ENCODE data around the gene DNAJB11.

DNA sequence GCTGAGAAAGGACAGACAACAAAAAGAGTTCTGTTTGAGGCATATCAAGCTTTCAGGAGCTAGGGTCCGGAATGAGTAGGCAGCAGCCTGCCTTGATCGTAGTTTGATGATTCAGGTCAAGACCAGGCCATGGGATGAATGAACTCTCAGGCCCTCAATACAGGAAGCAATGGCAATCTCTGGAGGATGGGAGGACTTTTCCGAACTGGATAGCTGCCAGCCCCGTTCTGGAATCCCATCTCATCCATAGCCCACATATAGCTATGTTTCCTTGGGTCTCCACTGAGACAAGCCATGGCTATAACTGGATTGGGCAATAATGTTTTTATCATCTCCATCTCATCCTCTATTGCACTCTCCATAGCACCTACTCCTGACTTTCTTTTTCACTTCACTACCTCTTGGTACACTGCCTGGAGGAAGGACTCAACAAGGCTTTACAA, 55.1 kb downstream of the DNAJB11 start:
- TF ChIP-seq POLR2A (IDR thresholded peaks at IDR 0.05): no peak
- no peak for TF ChIP-seq CTCF (IDR thresholded peaks at IDR 0.05)

Measured in lower leg skin (tissue), 3 donors.